ENCODE data around the gene A4GALT. TPM values are rescaled to one million over a fixed set of nuclear protein-coding genes. Genes with fewer than 3 reads are reported as not detected.

The A4GALT gene
- total and polyA plus RNA-seq, 2 of the 13 experiments (the other 11 are each of a cell fraction or from before 2014, with no cell fraction given), result 0.09 to 1.1 TPM

GRCh38 chr22:42648368-42649245 lies 72.1 kb downstream of the A4GALT start (continued):
- TF ChIP-seq, protein P1, sequence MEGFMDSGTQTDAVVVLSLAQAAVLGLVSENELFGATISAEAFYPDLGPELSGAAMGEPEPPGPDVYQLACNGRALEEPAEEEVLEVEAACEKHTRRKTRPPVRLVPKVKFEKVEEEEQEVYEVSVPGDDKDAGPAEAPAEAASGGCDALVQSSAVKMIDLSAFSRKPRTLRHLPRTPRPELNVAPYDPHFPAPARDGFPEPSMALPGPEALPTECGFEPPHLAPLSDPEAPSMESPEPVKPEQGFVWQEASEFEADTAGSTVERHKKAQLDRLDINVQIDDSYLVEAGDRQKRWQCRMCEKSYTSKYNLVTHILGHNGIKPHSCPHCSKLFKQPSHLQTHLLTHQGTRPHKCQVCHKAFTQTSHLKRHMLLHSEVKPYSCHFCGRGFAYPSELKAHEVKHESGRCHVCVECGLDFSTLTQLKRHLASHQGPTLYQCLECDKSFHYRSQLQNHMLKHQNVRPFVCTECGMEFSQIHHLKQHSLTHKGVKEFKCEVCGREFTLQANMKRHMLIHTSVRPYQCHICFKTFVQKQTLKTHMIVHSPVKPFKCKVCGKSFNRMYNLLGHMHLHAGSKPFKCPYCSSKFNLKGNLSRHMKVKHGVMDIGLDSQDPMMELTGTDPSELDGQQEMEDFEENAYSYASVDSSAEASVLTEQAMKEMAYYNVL (CRISPR knock-in tag; IDR thresholded peaks at IDR 0.05; ENCODE audit: borderline replicate concordance), result 0 out of 2 replicates have a peak, but pooled peaks have one; percentile 29
- TF ChIP-seq TCF7L2 (IDR thresholded peaks at IDR 0.05; ENCODE audit: low read depth, low read length), result no peak
- peak; percentile 42; the same call in 1 of the 2 replicates for TF ChIP-seq PPARG (CRISPR knock-in tag; conservative IDR thresholded peaks at IDR 0.05)
- TF ChIP-seq CSRNP2 (CRISPR knock-in tag; conservative IDR thresholded peaks at IDR 0.05; ENCODE audit: low read depth), result no peak
- 0 out of 2 replicates have a peak, but pooled peaks have one; percentile 80 for TF ChIP-seq NKX3-1 (CRISPR knock-in tag; IDR thresholded peaks at IDR 0.05)
- TF ChIP-seq ZNF512 (CRISPR knock-in tag; IDR thresholded peaks at IDR 0.05), result no peak
- TF ChIP-seq, protein P2, sequence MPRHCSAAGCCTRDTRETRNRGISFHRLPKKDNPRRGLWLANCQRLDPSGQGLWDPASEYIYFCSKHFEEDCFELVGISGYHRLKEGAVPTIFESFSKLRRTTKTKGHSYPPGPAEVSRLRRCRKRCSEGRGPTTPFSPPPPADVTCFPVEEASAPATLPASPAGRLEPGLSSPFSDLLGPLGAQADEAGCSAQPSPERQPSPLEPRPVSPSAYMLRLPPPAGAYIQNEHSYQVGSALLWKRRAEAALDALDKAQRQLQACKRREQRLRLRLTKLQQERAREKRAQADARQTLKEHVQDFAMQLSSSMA (CRISPR knock-in tag; IDR thresholded peaks at IDR 0.05), result peak; percentile 71; the same call in 1 of the 2 replicates
- peak; percentile 73 for TF ChIP-seq IKZF4 (CRISPR knock-in tag; IDR thresholded peaks at IDR 0.05; ENCODE audit: borderline replicate concordance, low read depth, not compliant biosample characterization)
- no peak for TF ChIP-seq ZNF446 (CRISPR knock-in tag; IDR thresholded peaks at IDR 0.05)
- no peak for TF ChIP-seq KDM5A (IDR thresholded peaks at IDR 0.05; ENCODE audit: borderline replicate concordance, low read length)
- TF ChIP-seq FOXP1 (IDR thresholded peaks at IDR 0.05), result 0 out of 2 replicates have a peak, but pooled peaks have one; percentile 22
- peak; percentile 42 for TF ChIP-seq FOXP1 (CRISPR knock-in tag; IDR thresholded peaks at IDR 0.05)
- TF ChIP-seq TEAD3 (CRISPR knock-in tag; optimal IDR thresholded peaks at IDR 0.05; ENCODE audit: borderline replicate concordance), result peak; percentile 63
- TF ChIP-seq, protein P3, sequence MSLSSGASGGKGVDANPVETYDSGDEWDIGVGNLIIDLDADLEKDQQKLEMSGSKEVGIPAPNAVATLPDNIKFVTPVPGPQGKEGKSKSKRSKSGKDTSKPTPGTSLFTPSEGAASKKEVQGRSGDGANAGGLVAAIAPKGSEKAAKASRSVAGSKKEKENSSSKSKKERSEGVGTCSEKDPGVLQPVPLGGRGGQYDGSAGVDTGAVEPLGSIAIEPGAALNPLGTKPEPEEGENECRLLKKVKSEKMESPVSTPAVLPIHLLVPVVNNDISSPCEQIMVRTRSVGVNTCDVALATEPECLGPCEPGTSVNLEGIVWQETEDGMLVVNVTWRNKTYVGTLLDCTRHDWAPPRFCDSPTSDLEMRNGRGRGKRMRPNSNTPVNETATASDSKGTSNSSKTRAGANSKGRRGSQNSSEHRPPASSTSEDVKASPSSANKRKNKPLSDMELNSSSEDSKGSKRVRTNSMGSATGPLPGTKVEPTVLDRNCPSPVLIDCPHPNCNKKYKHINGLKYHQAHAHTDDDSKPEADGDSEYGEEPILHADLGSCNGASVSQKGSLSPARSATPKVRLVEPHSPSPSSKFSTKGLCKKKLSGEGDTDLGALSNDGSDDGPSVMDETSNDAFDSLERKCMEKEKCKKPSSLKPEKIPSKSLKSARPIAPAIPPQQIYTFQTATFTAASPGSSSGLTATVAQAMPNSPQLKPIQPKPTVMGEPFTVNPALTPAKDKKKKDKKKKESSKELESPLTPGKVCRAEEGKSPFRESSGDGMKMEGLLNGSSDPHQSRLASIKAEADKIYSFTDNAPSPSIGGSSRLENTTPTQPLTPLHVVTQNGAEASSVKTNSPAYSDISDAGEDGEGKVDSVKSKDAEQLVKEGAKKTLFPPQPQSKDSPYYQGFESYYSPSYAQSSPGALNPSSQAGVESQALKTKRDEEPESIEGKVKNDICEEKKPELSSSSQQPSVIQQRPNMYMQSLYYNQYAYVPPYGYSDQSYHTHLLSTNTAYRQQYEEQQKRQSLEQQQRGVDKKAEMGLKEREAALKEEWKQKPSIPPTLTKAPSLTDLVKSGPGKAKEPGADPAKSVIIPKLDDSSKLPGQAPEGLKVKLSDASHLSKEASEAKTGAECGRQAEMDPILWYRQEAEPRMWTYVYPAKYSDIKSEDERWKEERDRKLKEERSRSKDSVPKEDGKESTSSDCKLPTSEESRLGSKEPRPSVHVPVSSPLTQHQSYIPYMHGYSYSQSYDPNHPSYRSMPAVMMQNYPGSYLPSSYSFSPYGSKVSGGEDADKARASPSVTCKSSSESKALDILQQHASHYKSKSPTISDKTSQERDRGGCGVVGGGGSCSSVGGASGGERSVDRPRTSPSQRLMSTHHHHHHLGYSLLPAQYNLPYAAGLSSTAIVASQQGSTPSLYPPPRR (CRISPR knock-in tag; IDR thresholded peaks at IDR 0.05; ENCODE audit: borderline replicate concordance), result peak; percentile 59; the same call in 1 of the 2 replicates
- peak; percentile 87 for TF ChIP-seq ZNF644 (CRISPR knock-in tag; IDR thresholded peaks at IDR 0.05; ENCODE audit: low read depth)
- TF ChIP-seq XBP1 (CRISPR knock-in tag; IDR thresholded peaks at IDR 0.05), result no peak
- TF ChIP-seq NRL (CRISPR knock-in tag; IDR thresholded peaks at IDR 0.05; ENCODE audit: borderline replicate concordance), result peak; percentile 13; the same call in 1 of the 2 replicates
- TF ChIP-seq RCOR2 (CRISPR knock-in tag; IDR thresholded peaks at IDR 0.05), result peak; percentile 91

All from HepG2 (cell line).